ENCODE data around the gene PIP4K2C. TPM values are rescaled to one million over a fixed set of nuclear protein-coding genes. Genes with fewer than 3 reads are reported as not detected.
"Not testable (repeated sequence)": the region's sequence is repeated elsewhere in the genome, so short reads cannot be mapped to it uniquely, and the experiment has no call there.

PIP4K2C gene
- total RNA-seq, 1 donor from 2014 or later = 43.5 TPM

- no peak for DNase-seq (ENCODE audit: low read depth)
Measured at GRCh38 chr12:57584690-57585089, 6.3 kb upstream of the PIP4K2C start.

- no peak for DNase-seq (ENCODE audit: low read depth)
Measured at GRCh38 chr12:57585156-57585555, 5.8 kb upstream of the PIP4K2C start.

GRCh38 chr12:57586128-57586527, 4.9 kb upstream of the PIP4K2C start:
- no peak for DNase-seq (ENCODE audit: low read depth)

GRCh38 chr12:57586832-57587429, 4.1 kb upstream of the PIP4K2C start:
- DNase-seq (ENCODE audit: low read depth) = no peak

GRCh38 chr12:57588951-57589610, 1.9 kb upstream of the PIP4K2C start:
- DNase-seq (ENCODE audit: low read depth) = not testable (repeated sequence)

- DNase-seq (ENCODE audit: low read depth) = no peak
Measured at GRCh38 chr12:57590479-57590863, 521 bp upstream of the PIP4K2C start.

GRCh38 chr12:57591782-57592325, 862 bp downstream of the PIP4K2C start:
- no peak for DNase-seq (ENCODE audit: low read depth)

GRCh38 chr12:57592551-57593165, 1.7 kb downstream of the PIP4K2C start:
- DNase-seq (ENCODE audit: low read depth) = peak; percentile 11

GRCh38 chr12:57593187-57593586, 2.2 kb downstream of the PIP4K2C start:
- DNase-seq (ENCODE audit: low read depth) = no peak

GRCh38 chr12:57600395-57600794, 9.4 kb downstream of the PIP4K2C start:
- no peak for DNase-seq (ENCODE audit: low read depth)

GRCh38 chr12:57602544-57602943, 11.6 kb downstream of the PIP4K2C start:
- DNase-seq (ENCODE audit: low read depth) = no peak

- no peak for DNase-seq (ENCODE audit: low read depth)
Measured at GRCh38 chr12:57603324-57603723, 12.3 kb downstream of the PIP4K2C start.

GRCh38 chr12:57603815-57604453, 12.9 kb downstream of the PIP4K2C start:
- peak; percentile 61 for DNase-seq (ENCODE audit: low read depth)

- DNase-seq (ENCODE audit: low read depth) = no peak
Measured at GRCh38 chr12:57604454-57604991, 13.5 kb downstream of the PIP4K2C start, which contains the start of gene DTX3. DTX3 (plus strand) TSS chr12:57604824; CDS start chr12:57606518, 1,694 bp downstream.

- no peak for DNase-seq (ENCODE audit: low read depth)
Measured at GRCh38 chr12:57604992-57605810, 14.2 kb downstream of the PIP4K2C start.

GRCh38 chr12:57605811-57606311, 14.9 kb downstream of the PIP4K2C start:
- no peak for DNase-seq (ENCODE audit: low read depth)

- DNase-seq (ENCODE audit: low read depth) = no peak
Measured at GRCh38 chr12:57606399-57606798, 15.4 kb downstream of the PIP4K2C start.

- no peak for DNase-seq (ENCODE audit: low read depth)
Measured at GRCh38 chr12:57606821-57607220, 15.8 kb downstream of the PIP4K2C start.

- DNase-seq (ENCODE audit: low read depth) = no peak
Measured at GRCh38 chr12:57607958-57608663, 17.1 kb downstream of the PIP4K2C start.

GRCh38 chr12:57609101-57609780, 18.2 kb downstream of the PIP4K2C start:
- DNase-seq (ENCODE audit: low read depth) = no peak
